HL-60 (cell line): Measurements from ENCODE around the gene EHHADH.
"Not testable (repeated sequence)": the region's sequence is repeated elsewhere in the genome, so short reads cannot be mapped to it uniquely, and the experiment has no call there.

Experiments used
- DNase-seq, 2 experiments: peaks; one replicate each; pipeline ENCODE4 v3.0.0-alpha.2; 2010 to 2020; ENCODE audit warnings: low read depth in 1 of 2, low spot score in 1 of 2
- H3K27ac ChIP-seq: fragments of 250-450 bp; sonication (Bioruptor Pico); replicated peaks from 2 replicates; pipeline ENCODE4 v1.5.1; 2020; ENCODE audit warnings: mild to moderate bottlenecking, moderate library complexity
- H3K27me3 ChIP-seq: fragments of 250-450 bp; sonication (Bioruptor Pico); 2 replicates; pipeline ENCODE4 v1.5.1; 2021; ENCODE audit warnings: mild to moderate bottlenecking, moderate library complexity; ENCODE audit not compliant: insufficient read depth, poor library complexity, severe bottlenecking
- H3K4me3 ChIP-seq: replicated peaks from 2 replicates; pipeline ENCODE4 v1.5.1; 2011; ENCODE audit warnings: mild to moderate bottlenecking, control low read depth, low read length; ENCODE audit not compliant: insufficient read depth
- CTCF ChIP-seq: IDR thresholded peaks from one replicate; pipeline ENCODE4 v1.5.1; 2011; ENCODE audit warnings: low read length, control low read depth, inconsistent platforms; ENCODE audit not compliant: insufficient read depth
- GABPA ChIP-seq: IDR thresholded peaks from 2 replicates; pipeline ENCODE4 v1.6.1; 2012; ENCODE audit warnings: low read depth
- POLR2AphosphoS5 ChIP-seq: IDR thresholded peaks from 2 replicates; pipeline ENCODE4 v1.6.1; 2012; ENCODE audit warnings: low read depth
- REST ChIP-seq: IDR thresholded peaks from 2 replicates; pipeline ENCODE4 v1.6.1; 2012; ENCODE audit warnings: low read depth; ENCODE audit not compliant: insufficient replicate concordance
- SPI1 ChIP-seq: IDR thresholded peaks from 2 replicates; pipeline ENCODE4 v1.6.1; 2012; ENCODE audit warnings: low read depth, mild to moderate bottlenecking, borderline replicate concordance

EHHADH gene

GRCh38 chr3:185263423-185263822, 9.6 kb upstream of the EHHADH start:
- Histone ChIP-seq H3K27ac (no peak overlapping the region), H3K27me3 (no peaks in the 10 kb centered on the region), H3K4me3 (no peak overlapping the region)
- no peak for DNase-seq
- TF ChIP-seq REST (no peak), GABPA (no peak), SPI1 (no peak), CTCF (no peak), POLR2AphosphoS5 (no peak)

GRCh38 chr3:185257334-185257733, 3.5 kb upstream of the EHHADH start:
- no peak for DNase-seq
- Histone ChIP-seq H3K27me3 (no peaks in the 10 kb centered on the region), H3K27ac (no peak overlapping the region), H3K4me3 (no peak overlapping the region)
- TF ChIP-seq REST (no peak), GABPA (no peak), POLR2AphosphoS5 (no peak), SPI1 (no peak), CTCF (no peak)

GRCh38 chr3:185254799-185255198, 950 bp upstream of the EHHADH start:
- no peak overlapping the region for H3K4me3 ChIP-seq
- TF ChIP-seq REST (no peak), CTCF (no peak), POLR2AphosphoS5 (no peak), SPI1 (no peak), GABPA (no peak)
- H3K27me3 ChIP-seq, result no peaks in the 10 kb centered on the region

GRCh38 chr3:185253133-185253532, 716 bp downstream of the EHHADH start:
- not testable (repeated sequence) for DNase-seq, H3K4me3 ChIP-seq, H3K27me3 ChIP-seq, H3K27ac ChIP-seq

More at GRCh38 chr3:185254799-185255198, 950 bp upstream of the EHHADH start:
- no peak for DNase-seq
- no peak overlapping the region for H3K27ac ChIP-seq
